Measurements from ENCODE around the gene MBD2. TPM values are rescaled to one million over a fixed set of nuclear protein-coding genes. Genes with fewer than 3 reads are reported as not detected.

The MBD2 gene
- total RNA-seq, 1 experiment from 2014 or later: 79.1 TPM

GRCh38 chr18:54155412-54155811 lies 69.1 kb downstream of the MBD2 start:
- H3K79me2 ChIP-seq (ENCODE audit: insufficient read depth, low read length): no peaks in the 10 kb centered on the region
- DNase-seq (ENCODE audit: low read depth, low spot score): no peak
- no peak overlapping the region for H3K9ac ChIP-seq (ENCODE audit: low read length)
- intact Hi-C loops (cut with micrococcal nuclease): no loop called here
- no peak overlapping the region for H3K27ac ChIP-seq (ENCODE audit: low read depth, low read length)
- no peaks in the 10 kb centered on the region for H3K9me2 ChIP-seq (ENCODE audit: insufficient read depth)
- no peak overlapping the region for H3K4me2 ChIP-seq (ENCODE audit: low read length)
- no TSS peak for BruUV-seq (replicated peaks)
- no peaks in the 10 kb centered on the region for H3K9me3 ChIP-seq (ENCODE audit: control insufficient read depth in 1 of 2, insufficient read depth in 1 of 2, low read depth in 1 of 2, low read length in 2 of 2)
- peaks cover under 1 to 20% of the 10 kb centered on the region in 2 experiments; a peak in 3 of 4 replicates for H3K4me1 ChIP-seq (ENCODE audit: control insufficient read depth in 1 of 2, insufficient read depth in 2 of 2, low read length in 2 of 2)
- H4K20me1 ChIP-seq (ENCODE audit: insufficient read depth): no peaks in the 10 kb centered on the region
- peaks cover 8 to 24% of the 10 kb centered on the region in 2 experiments; a peak in 3 of 4 replicates for H3K36me3 ChIP-seq (ENCODE audit: control insufficient read depth in 1 of 2, insufficient read depth in 2 of 2, low read length in 2 of 2)
- no peak overlapping the region for H3K4me3 ChIP-seq (replicated peaks in 1 of 2; ENCODE audit: low read depth in 1 of 2, low read length in 2 of 2)
- H3K27me3 ChIP-seq (ENCODE audit: insufficient read depth, low read length): no peaks in the 10 kb centered on the region
- ATAC-seq: no peak
- CTCF ChIA-PET: no interaction called here
- RAD21 ChIA-PET (ENCODE audit: low non-redundant PET in 1 of 2, low total read pairs in 2 of 2, uncharacterized antibody in 2 of 2, unreplicated experiment in 2 of 2): no interaction called here
- no peak for TF ChIP-seq CTCF (IDR thresholded peaks at IDR 0.05 in 2 of 3, conservative IDR thresholded peaks at IDR 0.05 in 1 of 3; ENCODE audit: borderline replicate concordance in 1 of 3, insufficient read depth in 1 of 3, low read depth in 2 of 3, low read length in 2 of 3)
- no peak for TF ChIP-seq YY1 (IDR thresholded peaks at IDR 0.05; ENCODE audit: extremely low read depth, insufficient replicate concordance, low read depth, low read length)
- no peak for TF ChIP-seq FOSL1 (IDR thresholded peaks at IDR 0.05; ENCODE audit: low read depth)
- TF ChIP-seq EZH2 (IDR thresholded peaks at IDR 0.05): no peak
- no peak for TF ChIP-seq ZNF274 (IDR thresholded peaks at IDR 0.05; ENCODE audit: low read depth, low read length)
- TF ChIP-seq CBX3 (IDR thresholded peaks at IDR 0.05; ENCODE audit: low read depth): no peak
- no peak for TF ChIP-seq SP1 (IDR thresholded peaks at IDR 0.05; ENCODE audit: low read depth)
- no peak for TF ChIP-seq ZBTB33 (IDR thresholded peaks at IDR 0.05; ENCODE audit: extremely low read depth, insufficient replicate concordance, low read length)
- no peak for TF ChIP-seq JUND (IDR thresholded peaks at IDR 0.05)
- no peak for TF ChIP-seq CEBPB (IDR thresholded peaks at IDR 0.05; ENCODE audit: low read depth)
- TF ChIP-seq ZFX (IDR thresholded peaks at IDR 0.05): no peak
- no peak for TF ChIP-seq TCF7L2 (IDR thresholded peaks at IDR 0.05; ENCODE audit: borderline replicate concordance, extremely low read depth, insufficient read depth, insufficient read length)
- no peak for TF ChIP-seq ATF3 (IDR thresholded peaks at IDR 0.05)
- TF ChIP-seq SRF (IDR thresholded peaks at IDR 0.05; ENCODE audit: low read depth): no peak
- no peak overlapping the region for H2AFZ ChIP-seq (ENCODE audit: low read depth, low read length, poor library complexity, severe bottlenecking)
- POLR2A ChIA-PET: no interaction called here

All from HCT116 (cell line).